Stimulated activated CD4-positive, alpha-beta T cell treated with anti-CD3 and anti-CD28 coated beads, Interleukin-4, amount 100 ng/mL, for 1 hour (primary cell): Measurements from ENCODE around the gene NBEAL1.
"Not testable (repeated sequence)": the region's sequence is repeated elsewhere in the genome, so short reads cannot be mapped to it uniquely, and the experiment has no call there.

Experiments used
- DNase-seq: peaks from one replicate; pipeline ENCODE4 v3.0.0-alpha.2; 2020

Gene NBEAL1

DNA sequence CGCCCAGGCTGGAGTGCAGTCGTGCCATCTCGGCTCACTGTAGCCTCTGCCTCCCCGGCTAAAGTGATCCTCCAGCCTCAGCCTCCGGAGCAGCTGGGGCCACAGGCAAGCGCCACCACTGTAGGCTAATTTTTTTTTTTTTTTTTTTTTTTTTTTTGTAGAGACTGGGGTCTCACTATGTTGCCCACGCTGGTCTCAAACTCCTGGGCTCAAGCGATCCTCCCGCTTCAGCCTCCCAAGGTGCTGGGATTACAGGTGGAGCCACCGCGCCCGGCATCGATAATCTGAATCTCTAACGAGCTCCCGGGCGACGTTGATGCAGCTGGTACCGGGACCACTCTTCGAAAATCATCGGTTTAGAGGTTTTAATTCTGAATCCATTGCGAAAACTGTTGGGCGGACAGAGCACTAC is 223.6 kb downstream of the NBEAL1 start:
- DNase-seq, result no peak

DNA sequence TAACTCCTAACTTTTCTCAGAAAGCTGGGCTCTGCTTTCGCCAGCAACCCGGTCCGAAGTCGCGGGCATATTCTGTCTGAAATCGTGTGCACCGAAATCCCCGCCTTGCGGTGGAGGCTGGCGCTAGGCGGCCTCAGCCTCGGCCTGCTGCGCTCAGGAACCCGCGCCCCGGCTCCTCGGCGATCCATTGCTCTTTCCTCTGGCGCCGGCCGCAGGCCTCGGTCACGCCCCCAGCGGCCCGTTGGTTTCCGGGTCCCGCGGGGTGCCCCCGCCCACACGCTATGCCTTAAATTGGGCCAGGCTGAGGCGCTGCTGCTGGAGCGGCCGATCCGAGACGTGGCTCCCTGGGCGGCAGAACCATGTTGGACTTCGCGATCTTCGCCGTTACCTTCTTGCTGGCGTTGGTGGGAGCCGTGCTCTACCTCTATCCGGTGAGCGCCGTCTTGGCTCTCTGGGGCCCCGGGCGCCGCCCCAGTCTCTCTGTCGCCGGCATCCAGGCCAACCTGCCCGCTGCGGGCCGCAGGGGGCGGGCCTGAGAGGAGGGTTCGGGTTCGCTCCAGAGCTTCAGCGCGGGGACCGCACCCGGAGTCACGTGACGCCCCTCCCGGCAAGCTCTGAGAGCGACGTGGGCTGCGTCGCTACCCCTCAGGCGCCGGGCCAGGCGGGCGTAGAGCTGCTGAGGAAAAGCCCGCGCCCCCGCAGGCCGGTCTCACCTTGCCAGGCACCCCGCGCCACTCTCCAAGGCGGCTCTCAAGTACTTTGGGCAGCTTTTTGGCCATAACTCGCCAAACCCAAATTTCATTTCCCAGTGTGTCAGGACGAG is 224.2 kb downstream of the NBEAL1 start, which contains the start of gene CYP20A1:
Gene CYP20A1, plus strand, starts transcription at position 315 of the 823 bp plus-strand sequence. Its CDS starts 45 bp downstream, at position 360.
- peak; percentile 98 for DNase-seq

DNA sequence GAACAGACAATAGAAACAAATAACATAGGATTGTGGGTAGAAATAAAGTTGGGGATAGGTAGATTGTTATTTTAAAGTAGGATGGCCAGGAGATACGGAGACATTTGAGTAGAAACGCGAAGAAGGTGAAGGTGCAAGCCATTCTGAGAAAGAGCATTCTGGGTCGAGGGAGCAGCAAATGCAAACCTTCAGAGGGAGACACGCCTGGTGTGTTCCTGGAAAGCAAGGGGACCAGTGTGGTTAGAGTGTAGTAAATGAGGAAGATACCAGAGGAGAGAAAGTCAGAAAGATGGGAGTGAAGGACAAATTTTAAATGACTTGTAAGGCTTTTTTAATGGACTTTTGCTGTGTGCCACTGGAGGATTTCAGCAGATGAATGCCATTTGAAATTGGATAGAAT is 225.8 kb downstream of the NBEAL1 start:
- DNase-seq, result no peak

DNA sequence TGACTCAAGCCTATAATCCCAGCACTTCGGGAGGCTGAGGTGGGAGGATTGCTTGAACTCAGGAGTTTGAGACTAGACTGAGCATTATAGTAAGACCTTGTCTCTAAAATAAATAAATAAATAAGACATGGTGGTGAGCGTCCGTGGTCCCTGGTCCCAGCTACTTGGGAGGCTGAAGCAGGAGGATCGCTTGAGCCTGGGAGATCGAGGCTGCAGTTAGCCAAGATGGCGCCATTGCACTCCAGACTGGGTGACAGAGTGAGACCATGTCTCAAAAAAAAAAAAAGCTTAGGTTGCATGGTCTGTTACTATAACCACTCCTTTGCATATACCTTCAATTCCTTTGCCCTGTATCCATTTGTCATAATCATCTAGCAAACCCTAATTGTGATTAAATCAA is 227.8 kb downstream of the NBEAL1 start:
- no peak for DNase-seq

DNA sequence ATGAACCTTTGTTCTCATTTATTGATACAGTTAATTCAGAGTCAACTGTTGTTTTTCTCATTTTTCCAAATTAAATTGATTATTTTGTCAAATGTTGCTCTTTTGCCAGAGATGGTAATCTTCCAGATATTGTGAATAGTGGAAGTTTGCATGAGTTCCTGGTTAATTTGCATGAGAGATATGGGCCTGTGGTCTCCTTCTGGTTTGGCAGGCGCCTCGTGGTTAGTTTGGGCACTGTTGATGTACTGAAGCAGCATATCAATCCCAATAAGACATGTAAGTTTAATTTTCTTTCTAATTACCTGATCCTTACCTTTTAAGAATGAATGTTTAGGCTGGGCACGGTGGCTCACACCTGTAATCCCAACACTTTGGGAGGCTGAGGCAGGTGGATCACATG is 232.0 kb downstream of the NBEAL1 start:
- DNase-seq, result no peak

DNA sequence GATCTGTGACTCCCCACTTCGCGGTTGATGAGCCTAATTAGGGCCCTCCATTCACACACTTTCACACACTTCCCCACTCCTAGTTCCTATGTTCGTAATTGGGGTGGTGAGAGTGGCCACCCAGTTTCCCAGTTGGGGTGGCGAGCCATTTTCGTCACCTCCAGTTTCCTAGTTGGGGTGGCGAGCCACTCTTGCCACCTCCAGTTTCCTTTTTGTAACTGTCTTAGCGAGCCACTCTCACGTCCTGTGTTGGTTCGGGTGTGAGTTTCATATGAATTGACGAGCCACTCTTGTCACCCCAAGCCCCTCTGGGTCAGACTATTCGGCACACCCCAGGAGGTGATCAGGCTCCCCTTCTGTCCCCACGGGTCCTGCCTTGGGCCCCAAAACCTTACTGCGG is 238.1 kb downstream of the NBEAL1 start:
- DNase-seq, result no peak

DNA sequence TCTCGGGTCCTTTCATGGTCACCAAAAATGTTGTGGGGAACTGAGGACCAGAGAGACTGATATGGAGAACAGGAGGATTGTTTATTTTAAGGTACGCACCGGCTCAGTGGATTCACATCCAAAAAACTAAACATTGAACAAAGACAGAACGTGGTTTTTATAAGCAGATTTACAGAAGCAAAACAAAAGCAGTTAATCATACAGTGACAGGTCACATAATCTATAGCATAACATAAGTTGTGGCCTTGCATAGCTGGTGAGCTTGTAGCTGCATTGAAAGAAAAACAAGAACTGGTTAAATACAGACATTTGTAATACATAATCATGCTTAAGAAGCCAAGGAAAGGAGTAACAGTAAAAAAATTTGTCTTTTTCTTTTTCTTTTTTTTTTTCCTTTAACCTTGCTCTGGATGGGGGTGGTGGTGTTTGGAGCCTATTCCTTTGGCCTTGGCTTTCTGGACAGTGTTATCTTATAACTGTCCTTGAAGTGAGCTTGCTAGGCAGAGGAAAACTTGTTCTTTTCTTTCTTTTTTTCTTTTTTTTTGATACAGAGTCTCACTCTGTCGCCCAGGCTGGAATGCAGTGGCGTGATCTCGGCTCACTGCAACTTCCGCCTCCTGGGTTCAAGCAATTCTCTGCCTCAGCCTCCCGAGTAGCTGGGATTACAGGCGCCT is 238.9 kb downstream of the NBEAL1 start:
- DNase-seq, result not testable (repeated sequence)

DNA sequence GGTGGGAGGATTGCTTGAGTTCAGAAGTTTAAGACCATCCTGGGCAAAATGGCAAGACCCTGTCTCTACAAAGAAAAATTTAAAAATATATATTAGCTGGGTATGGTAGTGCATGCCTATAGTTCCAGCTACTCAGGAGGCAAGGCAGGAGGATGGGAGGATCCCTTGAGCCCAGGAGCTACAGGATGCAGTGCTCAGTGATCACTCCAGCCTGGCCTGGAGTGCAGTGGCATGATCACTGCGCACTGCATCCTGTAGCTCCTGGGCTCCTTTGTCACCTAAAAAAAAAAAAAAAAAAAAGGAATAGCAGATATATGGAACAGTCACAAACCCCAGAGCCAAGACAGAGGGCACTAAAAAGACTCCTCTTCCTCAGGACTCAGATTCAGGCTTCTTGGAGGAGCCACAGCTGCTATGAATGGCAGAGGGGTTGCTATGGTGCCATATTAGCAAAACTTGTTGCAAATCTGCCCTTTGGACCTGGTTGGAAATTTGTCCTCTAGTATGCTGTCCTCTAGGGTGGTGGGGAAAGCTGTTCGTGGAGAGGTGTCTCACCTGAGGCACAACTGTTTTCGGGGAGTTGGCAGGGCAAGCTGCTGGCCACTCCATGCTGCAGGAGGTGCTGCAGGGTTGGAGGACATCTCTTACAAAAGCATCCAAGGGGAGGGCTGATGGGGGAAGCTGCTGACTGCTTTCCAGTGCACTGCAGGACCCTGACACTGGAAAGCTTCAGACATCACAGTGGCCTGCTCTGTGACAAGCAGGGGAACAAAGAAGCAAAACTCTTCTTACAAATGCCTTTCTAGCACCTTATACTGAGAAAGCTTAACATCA is 246.9 kb downstream of the NBEAL1 start:
- DNase-seq, result no peak
